Measurements from ENCODE around the gene CDH2.

DNA sequence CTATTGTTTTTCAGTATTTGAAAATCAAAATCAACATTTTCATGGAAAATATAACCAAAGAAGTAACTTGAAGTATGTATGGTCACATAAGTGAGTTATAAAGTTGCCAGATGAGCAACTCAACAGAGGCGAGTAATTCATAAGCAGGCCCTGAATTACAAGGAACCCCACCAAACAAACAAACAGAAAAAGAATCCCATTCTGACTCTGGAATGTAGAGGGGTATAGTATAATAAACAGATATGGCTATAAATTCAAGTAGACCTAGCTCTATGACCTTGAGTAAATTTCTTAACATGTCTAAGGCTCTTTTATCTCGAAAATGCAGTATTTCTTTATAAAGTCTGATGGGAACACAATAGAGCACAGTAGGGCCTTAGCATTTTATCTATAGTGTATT lies 4.7 kb upstream of the CDH2 start:
- no peak for TF ChIP-seq ISL1 (CRISPR knock-in tag; IDR thresholded peaks at IDR 0.05)
- TF ChIP-seq ARNTL (CRISPR knock-in tag; IDR thresholded peaks at IDR 0.05; ENCODE audit: borderline replicate concordance, low read depth) = no peak
- TF ChIP-seq CSDC2 (CRISPR knock-in tag; IDR thresholded peaks at IDR 0.05) = no peak
- TF ChIP-seq, protein P1, sequence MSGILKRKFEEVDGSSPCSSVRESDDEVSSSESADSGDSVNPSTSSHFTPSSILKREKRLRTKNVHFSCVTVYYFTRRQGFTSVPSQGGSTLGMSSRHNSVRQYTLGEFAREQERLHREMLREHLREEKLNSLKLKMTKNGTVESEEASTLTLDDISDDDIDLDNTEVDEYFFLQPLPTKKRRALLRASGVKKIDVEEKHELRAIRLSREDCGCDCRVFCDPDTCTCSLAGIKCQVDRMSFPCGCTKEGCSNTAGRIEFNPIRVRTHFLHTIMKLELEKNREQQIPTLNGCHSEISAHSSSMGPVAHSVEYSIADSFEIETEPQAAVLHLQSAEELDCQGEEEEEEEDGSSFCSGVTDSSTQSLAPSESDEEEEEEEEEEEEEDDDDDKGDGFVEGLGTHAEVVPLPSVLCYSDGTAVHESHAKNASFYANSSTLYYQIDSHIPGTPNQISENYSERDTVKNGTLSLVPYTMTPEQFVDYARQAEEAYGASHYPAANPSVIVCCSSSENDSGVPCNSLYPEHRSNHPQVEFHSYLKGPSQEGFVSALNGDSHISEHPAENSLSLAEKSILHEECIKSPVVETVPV (CRISPR knock-in tag; IDR thresholded peaks at IDR 0.05) = no peak
- TF ChIP-seq, protein P2, sequence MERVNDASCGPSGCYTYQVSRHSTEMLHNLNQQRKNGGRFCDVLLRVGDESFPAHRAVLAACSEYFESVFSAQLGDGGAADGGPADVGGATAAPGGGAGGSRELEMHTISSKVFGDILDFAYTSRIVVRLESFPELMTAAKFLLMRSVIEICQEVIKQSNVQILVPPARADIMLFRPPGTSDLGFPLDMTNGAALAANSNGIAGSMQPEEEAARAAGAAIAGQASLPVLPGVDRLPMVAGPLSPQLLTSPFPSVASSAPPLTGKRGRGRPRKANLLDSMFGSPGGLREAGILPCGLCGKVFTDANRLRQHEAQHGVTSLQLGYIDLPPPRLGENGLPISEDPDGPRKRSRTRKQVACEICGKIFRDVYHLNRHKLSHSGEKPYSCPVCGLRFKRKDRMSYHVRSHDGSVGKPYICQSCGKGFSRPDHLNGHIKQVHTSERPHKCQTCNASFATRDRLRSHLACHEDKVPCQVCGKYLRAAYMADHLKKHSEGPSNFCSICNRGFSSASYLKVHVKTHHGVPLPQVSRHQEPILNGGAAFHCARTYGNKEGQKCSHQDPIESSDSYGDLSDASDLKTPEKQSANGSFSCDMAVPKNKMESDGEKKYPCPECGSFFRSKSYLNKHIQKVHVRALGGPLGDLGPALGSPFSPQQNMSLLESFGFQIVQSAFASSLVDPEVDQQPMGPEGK (CRISPR knock-in tag; IDR thresholded peaks at IDR 0.05; ENCODE audit: borderline replicate concordance) = no peak
- no peak for TF ChIP-seq GLIS3 (CRISPR knock-in tag; IDR thresholded peaks at IDR 0.05)
- no peak for TF ChIP-seq ZFP30 (CRISPR knock-in tag; IDR thresholded peaks at IDR 0.05)
- no peak for TF ChIP-seq ZFP3 (CRISPR knock-in tag; IDR thresholded peaks at IDR 0.05)
- TF ChIP-seq RARB (CRISPR knock-in tag; IDR thresholded peaks at IDR 0.05) = no peak
- no peak for TF ChIP-seq ESRRG (CRISPR knock-in tag; IDR thresholded peaks at IDR 0.05)
- no peak for TF ChIP-seq ZC3H10 (CRISPR knock-in tag; IDR thresholded peaks at IDR 0.05)
- TF ChIP-seq, protein P3, sequence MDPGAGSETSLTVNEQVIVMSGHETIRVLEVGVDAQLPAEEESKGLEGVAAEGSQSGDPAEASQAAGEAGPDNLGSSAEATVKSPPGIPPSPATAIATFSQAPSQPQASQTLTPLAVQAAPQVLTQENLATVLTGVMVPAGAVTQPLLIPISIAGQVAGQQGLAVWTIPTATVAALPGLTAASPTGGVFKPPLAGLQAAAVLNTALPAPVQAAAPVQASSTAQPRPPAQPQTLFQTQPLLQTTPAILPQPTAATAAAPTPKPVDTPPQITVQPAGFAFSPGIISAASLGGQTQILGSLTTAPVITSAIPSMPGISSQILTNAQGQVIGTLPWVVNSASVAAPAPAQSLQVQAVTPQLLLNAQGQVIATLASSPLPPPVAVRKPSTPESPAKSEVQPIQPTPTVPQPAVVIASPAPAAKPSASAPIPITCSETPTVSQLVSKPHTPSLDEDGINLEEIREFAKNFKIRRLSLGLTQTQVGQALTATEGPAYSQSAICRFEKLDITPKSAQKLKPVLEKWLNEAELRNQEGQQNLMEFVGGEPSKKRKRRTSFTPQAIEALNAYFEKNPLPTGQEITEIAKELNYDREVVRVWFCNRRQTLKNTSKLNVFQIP (CRISPR knock-in tag; IDR thresholded peaks at IDR 0.05; ENCODE audit: borderline replicate concordance, low read depth) = no peak
- no peak for TF ChIP-seq OSR1 (CRISPR knock-in tag; IDR thresholded peaks at IDR 0.05)
